CD4-positive, alpha-beta T cell treated with Interleukin-2 at 100 ng/mL for 4 hours (primary cell): Measurements from ENCODE around the gene SGTB.
"Not testable (repeated sequence)": the region's sequence is repeated elsewhere in the genome, so short reads cannot be mapped to it uniquely, and the experiment has no call there.

Experiments used
- DNase-seq: peaks from one replicate; pipeline ENCODE4 v3.0.0-alpha.2; 2020; ENCODE audit warnings: low spot score

The SGTB gene

DNA sequence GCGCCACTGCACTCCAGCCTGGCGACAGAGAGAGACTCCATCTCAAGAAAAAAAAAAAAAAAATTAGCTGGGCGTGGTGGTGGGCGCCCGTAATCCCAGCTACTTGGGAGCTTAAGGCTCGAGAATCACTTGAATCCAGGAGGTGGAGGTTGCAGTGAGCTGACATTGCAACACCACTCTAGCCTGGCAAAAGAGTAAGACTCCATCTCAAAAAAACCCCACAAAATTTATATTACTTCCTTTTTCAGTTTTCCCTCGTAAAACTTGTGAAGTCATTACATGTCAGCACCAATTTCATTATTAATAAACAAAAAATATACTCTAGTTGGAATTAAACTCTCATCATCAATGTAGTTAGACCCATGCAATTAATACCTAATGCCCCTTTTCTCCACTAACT, 53.2 kb downstream of the SGTB start:
- no peak for DNase-seq

GRCh38 chr5:65663804-65664521, 57.9 kb downstream of the SGTB start:
- no peak for DNase-seq

GRCh38 chr5:65654713-65655112, 67.2 kb downstream of the SGTB start:
- no peak for DNase-seq

GRCh38 chr5:65651144-65651543, 70.8 kb downstream of the SGTB start:
- DNase-seq = no peak

- DNase-seq = no peak
These were observed 74.0 kb downstream of the SGTB start for GRCh38 chr5:65647941-65648340.

GRCh38 chr5:65646938-65647337, 75.0 kb downstream of the SGTB start:
- DNase-seq = no peak

- DNase-seq = no peak
These were observed 81.7 kb downstream of the SGTB start for GRCh38 chr5:65640240-65640639.

GRCh38 chr5:65630981-65631380, 90.9 kb downstream of the SGTB start:
- no peak for DNase-seq

DNA sequence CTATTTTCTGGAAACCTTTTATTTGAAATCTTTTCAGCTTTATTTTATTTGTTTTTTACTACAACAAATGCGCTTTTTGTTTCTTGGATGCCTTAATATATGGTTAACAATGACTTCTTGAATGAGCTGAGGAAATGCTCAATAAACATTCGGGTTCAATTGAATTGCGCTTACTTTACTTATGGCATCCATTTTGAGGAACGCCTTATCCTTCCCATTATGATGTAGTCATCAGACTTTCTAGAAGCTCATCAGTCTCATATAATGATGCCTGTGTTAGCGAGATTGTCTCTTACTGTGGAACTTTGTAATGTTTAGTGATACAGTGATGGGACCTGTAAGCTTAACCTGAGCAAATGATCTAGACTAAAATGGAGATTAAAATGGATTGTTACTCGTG, 96.2 kb downstream of the SGTB start:
- DNase-seq = no peak

DNA sequence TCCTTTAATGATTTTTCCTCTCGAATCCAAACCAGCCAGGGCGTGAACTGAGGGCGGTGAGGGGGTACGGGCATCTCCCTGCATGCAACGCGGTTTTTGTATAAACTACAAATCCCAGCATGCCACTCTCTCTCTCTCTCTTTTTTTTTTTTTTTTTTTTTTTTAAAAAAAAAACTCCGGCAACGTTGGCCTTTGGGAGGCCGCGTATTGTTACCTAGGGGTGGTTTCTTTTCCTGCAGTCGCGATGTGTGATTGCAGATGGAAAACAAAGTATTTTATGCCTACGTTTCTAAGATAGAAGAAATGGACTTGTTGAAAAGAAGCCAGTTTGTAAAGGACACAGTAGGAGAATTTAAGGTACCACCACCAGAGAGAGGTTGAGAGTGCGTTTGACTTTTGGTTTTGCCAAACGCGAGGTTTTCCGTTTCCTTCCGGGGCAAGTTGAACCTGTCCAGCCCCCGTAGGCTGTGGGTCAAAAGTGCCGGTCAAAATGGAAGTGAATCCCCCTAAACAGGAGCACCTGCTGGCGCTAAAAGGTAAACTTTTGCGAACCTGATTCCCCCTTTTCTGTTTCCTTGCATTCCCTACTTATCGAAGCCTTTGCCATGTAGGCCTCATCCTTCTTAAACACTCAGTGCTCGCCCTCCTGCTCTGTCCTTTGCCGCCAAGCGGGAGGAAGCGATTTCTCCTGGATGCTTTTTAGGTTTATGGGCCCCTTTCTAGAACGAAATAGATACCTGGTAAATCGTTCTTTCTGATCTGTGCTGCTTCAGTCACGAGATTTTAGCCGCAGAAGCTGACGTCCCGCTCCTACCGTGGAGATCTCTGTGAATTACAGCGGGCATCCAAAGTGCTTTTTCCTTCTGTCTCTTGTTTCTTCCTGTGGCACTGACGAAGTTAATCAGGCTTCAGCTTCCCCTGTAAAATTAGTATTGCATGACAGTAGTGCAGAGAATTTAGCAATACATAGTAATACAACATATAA, 97.0 kb downstream of the SGTB start, which contains the start of the genes SHLD3 and TRAPPC13:
SHLD3 (plus strand) TSS at position 457 of the 985 bp plus-strand sequence. CDS start 4,561 bp downstream, outside the sequence.
TRAPPC13 (plus strand) TSS at position 457 of the 985 bp plus-strand sequence; CDS start at position 491, 34 bp downstream.
- peak; percentile 91 for DNase-seq

GRCh38 chr5:65624025-65624570, 97.8 kb downstream of the SGTB start, which contains the start of gene TRIM23:
TSS of gene TRIM23 (minus strand) at chr5:65624333. CDS start at chr5:65624274, 59 bp downstream.
- DNase-seq = peak; percentile 92

GRCh38 chr5:65623482-65623881, 98.4 kb downstream of the SGTB start:
- DNase-seq = peak; percentile 0

GRCh38 chr5:65621961-65622360, 99.9 kb downstream of the SGTB start:
- DNase-seq = not testable (repeated sequence)

- no peak for DNase-seq
These were observed 101.9 kb downstream of the SGTB start for GRCh38 chr5:65620021-65620420.
